HK-2 (cell line): ENCODE measurements around the gene TULP4.
"Not testable (repeated sequence)": the region's sequence is repeated elsewhere in the genome, so short reads cannot be mapped to it uniquely, and the experiment has no call there.

ENCODE experiments used
- DNase-seq: peaks from one replicate; pipeline ENCODE4 v3.0.0-alpha.2; 2018; ENCODE audit not compliant: unreplicated experiment

The TULP4 gene

GRCh38 chr6:158501360-158502262 lies 189.3 kb downstream of the TULP4 start:
- no peak for DNase-seq

GRCh38 chr6:158502263-158502950 lies 190.1 kb downstream of the TULP4 start:
- DNase-seq, result no peak

- no peak for DNase-seq
Observed at GRCh38 chr6:158503222-158503621, 191.0 kb downstream of the TULP4 start.

- DNase-seq, result no peak
Observed at GRCh38 chr6:158503846-158504245, 191.6 kb downstream of the TULP4 start.

GRCh38 chr6:158505194-158505593 lies 192.9 kb downstream of the TULP4 start:
- no peak for DNase-seq

- no peak for DNase-seq
Observed at GRCh38 chr6:158506601-158507000, 194.3 kb downstream of the TULP4 start.

- DNase-seq, result no peak
Observed at GRCh38 chr6:158507174-158507573, 194.9 kb downstream of the TULP4 start.

- no peak for DNase-seq
Observed at GRCh38 chr6:158508450-158508849, 196.2 kb downstream of the TULP4 start.

GRCh38 chr6:158509465-158509864 lies 197.2 kb downstream of the TULP4 start:
- no peak for DNase-seq

- no peak for DNase-seq
Observed at GRCh38 chr6:158512809-158513208, 200.5 kb downstream of the TULP4 start.

- DNase-seq, result no peak
Observed at GRCh38 chr6:158514176-158514575, 201.9 kb downstream of the TULP4 start.

GRCh38 chr6:158514991-158515390 lies 202.7 kb downstream of the TULP4 start:
- no peak for DNase-seq

GRCh38 chr6:158516098-158516497 lies 203.8 kb downstream of the TULP4 start:
- DNase-seq, result no peak

GRCh38 chr6:158517038-158517437 lies 204.8 kb downstream of the TULP4 start:
- no peak for DNase-seq

- no peak for DNase-seq
Observed at GRCh38 chr6:158517581-158517980, 205.3 kb downstream of the TULP4 start.

- DNase-seq, result peak; percentile 67
Observed at GRCh38 chr6:158518191-158519127, 206.2 kb downstream of the TULP4 start.

- no peak for DNase-seq
Observed at GRCh38 chr6:158519300-158519699, 207.0 kb downstream of the TULP4 start.

- no peak for DNase-seq
Observed at GRCh38 chr6:158519761-158520160, 207.5 kb downstream of the TULP4 start.

GRCh38 chr6:158520975-158521374 lies 208.7 kb downstream of the TULP4 start:
- DNase-seq, result not testable (repeated sequence)

GRCh38 chr6:158521759-158522158 lies 209.5 kb downstream of the TULP4 start:
- DNase-seq, result no peak

GRCh38 chr6:158522616-158523015 lies 210.4 kb downstream of the TULP4 start:
- no peak for DNase-seq

GRCh38 chr6:158524311-158524710 lies 212.0 kb downstream of the TULP4 start:
- DNase-seq, result no peak
